ENCODE data around the gene ARF4.

ARF4 gene

DNA sequence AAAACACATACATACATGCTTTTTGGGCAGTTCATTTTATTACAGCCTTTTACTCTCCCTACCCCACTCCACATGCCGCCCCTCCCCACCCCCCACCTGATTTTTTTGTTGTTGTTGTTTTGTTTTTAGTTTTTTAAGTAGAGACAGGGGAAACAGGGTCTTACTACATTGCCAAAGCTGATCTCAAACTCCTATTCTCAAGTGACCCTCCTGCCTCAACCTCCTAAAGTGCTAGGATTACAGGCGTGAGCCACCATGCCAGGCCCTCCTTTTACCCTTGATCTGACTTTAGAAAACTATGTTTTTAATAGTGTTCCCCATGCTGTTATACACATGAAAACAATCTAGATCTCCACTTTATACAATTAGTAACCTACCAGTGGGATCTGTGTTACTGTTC is 26.3 kb downstream of the ARF4 start:
- Histone ChIP-seq H2AFZ (ENCODE audit: low read depth) (no peak overlapping the region), H3K4me1 (ENCODE audit: low read depth, poor library complexity, severe bottlenecking) (no peaks in the 10 kb centered on the region), H4K20me1 (ENCODE audit: insufficient read depth) (no peaks in the 10 kb centered on the region), H3K79me2 (ENCODE audit: insufficient read depth, low read depth) (no peaks in the 10 kb centered on the region), H3K27me3 (ENCODE audit: insufficient read depth, low read depth) (no peaks in the 10 kb centered on the region), H3K4me3 (IDR thresholded peaks at IDR 0.05; ENCODE audit: insufficient read depth, low read depth, low read length) (no peak overlapping the region), H3K36me3 (ENCODE audit: insufficient read depth) (no peaks in the 10 kb centered on the region), H3K4me2 (no peak overlapping the region), H3K9ac (no peak overlapping the region), H3K27ac (no peak overlapping the region)
- TF ChIP-seq, protein P1, sequence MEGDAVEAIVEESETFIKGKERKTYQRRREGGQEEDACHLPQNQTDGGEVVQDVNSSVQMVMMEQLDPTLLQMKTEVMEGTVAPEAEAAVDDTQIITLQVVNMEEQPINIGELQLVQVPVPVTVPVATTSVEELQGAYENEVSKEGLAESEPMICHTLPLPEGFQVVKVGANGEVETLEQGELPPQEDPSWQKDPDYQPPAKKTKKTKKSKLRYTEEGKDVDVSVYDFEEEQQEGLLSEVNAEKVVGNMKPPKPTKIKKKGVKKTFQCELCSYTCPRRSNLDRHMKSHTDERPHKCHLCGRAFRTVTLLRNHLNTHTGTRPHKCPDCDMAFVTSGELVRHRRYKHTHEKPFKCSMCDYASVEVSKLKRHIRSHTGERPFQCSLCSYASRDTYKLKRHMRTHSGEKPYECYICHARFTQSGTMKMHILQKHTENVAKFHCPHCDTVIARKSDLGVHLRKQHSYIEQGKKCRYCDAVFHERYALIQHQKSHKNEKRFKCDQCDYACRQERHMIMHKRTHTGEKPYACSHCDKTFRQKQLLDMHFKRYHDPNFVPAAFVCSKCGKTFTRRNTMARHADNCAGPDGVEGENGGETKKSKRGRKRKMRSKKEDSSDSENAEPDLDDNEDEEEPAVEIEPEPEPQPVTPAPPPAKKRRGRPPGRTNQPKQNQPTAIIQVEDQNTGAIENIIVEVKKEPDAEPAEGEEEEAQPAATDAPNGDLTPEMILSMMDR (conservative IDR thresholded peaks at IDR 0.05; ENCODE audit: low read depth, low read length), result no peak

DNA sequence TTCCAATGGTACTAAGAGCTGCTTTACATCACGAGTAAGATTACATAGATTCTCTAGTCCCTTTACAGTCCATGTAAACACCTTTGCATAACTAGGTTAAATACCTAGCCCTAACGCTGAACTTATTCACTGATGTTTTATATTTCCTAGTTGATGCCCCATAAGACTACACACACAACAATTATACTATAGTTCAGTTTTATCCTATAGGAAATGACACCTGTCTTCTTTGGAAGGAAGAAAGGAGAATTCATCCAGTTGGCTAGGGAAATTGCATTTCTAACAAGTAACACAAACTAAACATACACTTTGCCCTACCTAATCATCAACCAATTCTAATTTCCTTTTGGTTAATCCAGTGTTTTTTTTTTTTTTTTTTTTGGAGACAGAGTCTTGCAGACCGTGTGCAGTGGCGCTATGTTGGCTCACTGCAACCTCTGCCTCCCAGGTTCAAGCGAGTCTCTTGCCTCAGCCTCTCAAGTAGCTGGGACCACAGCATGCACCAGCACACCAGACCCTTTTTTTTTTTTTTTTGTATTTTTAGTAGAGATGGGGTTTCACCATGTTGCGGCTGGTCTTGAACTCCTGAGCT is 27.2 kb downstream of the ARF4 start:
- TF ChIP-seq, protein P1 (conservative IDR thresholded peaks at IDR 0.05; ENCODE audit: low read depth, low read length), result no peak
- no peak overlapping the region for H3K27ac ChIP-seq
- H4K20me1 ChIP-seq (ENCODE audit: insufficient read depth), result no peaks in the 10 kb centered on the region
- no peak overlapping the region for H3K4me2 ChIP-seq
- H3K27me3 ChIP-seq (ENCODE audit: insufficient read depth, low read depth), result no peaks in the 10 kb centered on the region
- H3K36me3 ChIP-seq (ENCODE audit: insufficient read depth), result no peaks in the 10 kb centered on the region
- no peak overlapping the region for H2AFZ ChIP-seq (ENCODE audit: low read depth)
- no peak overlapping the region for H3K4me3 ChIP-seq (IDR thresholded peaks at IDR 0.05; ENCODE audit: insufficient read depth, low read depth, low read length)
- H3K79me2 ChIP-seq (ENCODE audit: insufficient read depth, low read depth), result no peaks in the 10 kb centered on the region
- H3K4me1 ChIP-seq (ENCODE audit: low read depth, poor library complexity, severe bottlenecking), result no peaks in the 10 kb centered on the region
- H3K9ac ChIP-seq, result no peak overlapping the region

DNA sequence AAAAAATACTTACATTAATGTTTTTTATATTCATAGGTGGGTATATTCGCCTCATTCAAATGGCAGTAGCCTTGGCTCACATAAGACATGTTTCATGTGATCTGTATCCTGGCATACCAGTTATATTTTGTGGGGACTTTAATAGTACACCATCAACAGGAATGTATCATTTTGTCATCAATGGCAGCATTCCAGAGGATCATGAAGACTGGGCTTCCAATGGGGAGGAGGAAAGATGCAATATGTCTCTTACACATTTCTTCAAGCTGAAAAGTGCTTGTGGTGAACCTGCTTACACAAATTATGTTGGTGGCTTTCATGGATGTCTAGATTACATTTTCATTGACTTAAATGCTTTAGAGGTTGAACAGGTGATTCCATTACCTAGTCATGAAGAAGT is 37.6 kb downstream of the ARF4 start:
- Histone ChIP-seq H3K36me3 (ENCODE audit: insufficient read depth) (no peaks in the 10 kb centered on the region), H3K9ac (no peak overlapping the region), H3K4me1 (ENCODE audit: low read depth, poor library complexity, severe bottlenecking) (peaks cover 28% of the 10 kb centered on the region), H3K4me2 (0 out of 2 replicates have a peak overlapping the region, but pooled peaks have one; percentile 39), H3K79me2 (ENCODE audit: insufficient read depth, low read depth) (peaks cover 36% of the 10 kb centered on the region), H2AFZ (ENCODE audit: low read depth) (no peak overlapping the region), H3K27me3 (ENCODE audit: insufficient read depth, low read depth) (no peaks in the 10 kb centered on the region), H3K4me3 (IDR thresholded peaks at IDR 0.05; ENCODE audit: insufficient read depth, low read depth, low read length) (no peak overlapping the region), H3K27ac (no peak overlapping the region), H4K20me1 (ENCODE audit: insufficient read depth) (no peaks in the 10 kb centered on the region)
- TF ChIP-seq, protein P1 (conservative IDR thresholded peaks at IDR 0.05; ENCODE audit: low read depth, low read length), result no peak

DNA sequence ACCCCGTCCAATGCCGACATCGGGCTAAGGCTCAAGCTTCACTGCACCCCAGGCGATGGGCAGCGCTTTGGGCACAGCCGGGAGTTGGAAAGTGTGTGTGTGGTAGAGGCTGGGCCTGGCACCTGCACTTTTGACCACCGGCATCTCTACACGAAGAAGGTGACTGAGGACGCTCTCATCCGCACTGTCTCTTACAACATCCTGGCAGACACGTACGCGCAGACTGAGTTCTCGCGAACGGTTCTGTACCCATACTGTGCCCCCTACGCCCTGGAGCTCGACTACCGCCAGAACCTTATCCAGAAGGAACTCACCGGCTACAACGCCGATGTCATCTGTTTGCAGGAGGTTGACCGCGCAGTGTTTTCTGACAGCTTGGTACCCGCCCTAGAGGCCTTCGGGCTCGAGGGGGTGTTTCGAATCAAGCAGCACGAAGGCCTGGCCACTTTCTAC is 40.0 kb downstream of the ARF4 start:
- H2AFZ ChIP-seq (ENCODE audit: low read depth), result no peak overlapping the region

More for the DNA sequence above, 40.0 kb downstream of the ARF4 start:
- Histone ChIP-seq H3K27me3 (ENCODE audit: insufficient read depth, low read depth) (no peaks in the 10 kb centered on the region), H3K79me2 (ENCODE audit: insufficient read depth, low read depth) (peaks cover 36% of the 10 kb centered on the region), H4K20me1 (ENCODE audit: insufficient read depth) (no peaks in the 10 kb centered on the region), H3K9ac (peak overlapping the region; percentile 78; the same call in 1 of the 2 replicates), H3K4me1 (ENCODE audit: low read depth, poor library complexity, severe bottlenecking) (peaks cover 23% of the 10 kb centered on the region), H3K4me2 (peak overlapping the region; percentile 80), H3K36me3 (ENCODE audit: insufficient read depth) (no peaks in the 10 kb centered on the region), H3K27ac (peak overlapping the region; percentile 85; the same call in 1 of the 2 replicates), H3K4me3 (IDR thresholded peaks at IDR 0.05; ENCODE audit: insufficient read depth, low read depth, low read length) (peak overlapping the region; percentile 64)
- TF ChIP-seq, protein P1 (conservative IDR thresholded peaks at IDR 0.05; ENCODE audit: low read depth, low read length), result no peak

Measured in KMS-11 (cell line).